Measurements from ENCODE around the gene RPA3.

GRCh38 chr7:7609330-7609729 lies 109.1 kb downstream of the RPA3 start:
- no peak for TF ChIP-seq EZH2phosphoT487 (IDR thresholded peaks at IDR 0.05; ENCODE audit: low read depth)
- TF ChIP-seq, protein P1, sequence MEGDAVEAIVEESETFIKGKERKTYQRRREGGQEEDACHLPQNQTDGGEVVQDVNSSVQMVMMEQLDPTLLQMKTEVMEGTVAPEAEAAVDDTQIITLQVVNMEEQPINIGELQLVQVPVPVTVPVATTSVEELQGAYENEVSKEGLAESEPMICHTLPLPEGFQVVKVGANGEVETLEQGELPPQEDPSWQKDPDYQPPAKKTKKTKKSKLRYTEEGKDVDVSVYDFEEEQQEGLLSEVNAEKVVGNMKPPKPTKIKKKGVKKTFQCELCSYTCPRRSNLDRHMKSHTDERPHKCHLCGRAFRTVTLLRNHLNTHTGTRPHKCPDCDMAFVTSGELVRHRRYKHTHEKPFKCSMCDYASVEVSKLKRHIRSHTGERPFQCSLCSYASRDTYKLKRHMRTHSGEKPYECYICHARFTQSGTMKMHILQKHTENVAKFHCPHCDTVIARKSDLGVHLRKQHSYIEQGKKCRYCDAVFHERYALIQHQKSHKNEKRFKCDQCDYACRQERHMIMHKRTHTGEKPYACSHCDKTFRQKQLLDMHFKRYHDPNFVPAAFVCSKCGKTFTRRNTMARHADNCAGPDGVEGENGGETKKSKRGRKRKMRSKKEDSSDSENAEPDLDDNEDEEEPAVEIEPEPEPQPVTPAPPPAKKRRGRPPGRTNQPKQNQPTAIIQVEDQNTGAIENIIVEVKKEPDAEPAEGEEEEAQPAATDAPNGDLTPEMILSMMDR (IDR thresholded peaks at IDR 0.05; ENCODE audit: low read depth, low read length), result no peak

All from OCI-LY3 (cell line).